ENCODE results near the gene PLEKHG4B.
"Not testable (repeated sequence)": the region's sequence is repeated elsewhere in the genome, so short reads cannot be mapped to it uniquely, and the experiment has no call there.

PLEKHG4B gene

GRCh38 chr5:54876-55569 lies 36.9 kb upstream of the PLEKHG4B start:
- in situ Hi-C loops (cut with HindIII; ENCODE audit: low pct_unique_long_range_greater_than_20kb, low sequenced_read_pairs), result no loop called here
- DNase-seq (ENCODE audit: low read depth in 1 of 2, low spot score in 1 of 2), result no peak
- no peak for TF ChIP-seq JUND (IDR thresholded peaks at IDR 0.05; ENCODE audit: low read depth)

DNA sequence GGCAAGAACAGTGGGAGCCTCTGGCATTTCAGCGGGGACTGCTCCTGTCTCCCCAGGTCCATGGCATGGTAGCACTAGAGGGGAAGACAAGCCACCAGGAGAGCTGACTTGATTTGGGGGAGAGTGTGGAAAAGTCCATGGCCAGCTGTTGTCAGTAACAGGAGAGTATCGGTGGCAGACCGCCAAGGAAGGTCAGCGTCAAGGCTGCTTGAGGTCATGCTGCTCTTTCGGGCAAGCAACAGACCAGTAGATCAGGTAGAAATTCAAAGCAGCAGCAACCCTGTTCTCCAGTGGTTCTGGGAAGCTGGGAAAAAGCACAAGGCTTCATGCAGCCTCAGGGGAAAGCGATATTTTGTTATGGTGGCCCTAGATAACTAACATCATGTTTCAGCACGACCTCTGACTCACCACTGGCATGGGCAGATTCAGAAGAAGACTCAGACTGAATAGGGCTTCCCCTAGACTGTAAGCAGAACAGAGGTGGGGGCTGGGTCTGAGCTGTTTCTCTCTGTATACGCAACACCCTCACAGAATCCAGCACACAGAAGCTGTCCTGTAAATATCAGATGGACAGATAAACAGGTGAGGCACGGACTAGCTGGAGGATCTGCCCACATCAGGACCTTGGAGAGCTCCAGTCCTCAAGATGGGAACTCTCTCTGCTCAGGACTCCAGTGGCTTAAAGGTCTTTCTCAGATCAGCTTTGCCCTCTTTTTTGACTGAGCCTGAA lies 35.2 kb upstream of the PLEKHG4B start:
- TF ChIP-seq JUND (IDR thresholded peaks at IDR 0.05; ENCODE audit: low read depth), result no peak
- peak; percentile 75 to 95 for DNase-seq (ENCODE audit: low read depth in 1 of 2, low spot score in 1 of 2)
- in situ Hi-C loops (cut with HindIII; ENCODE audit: low pct_unique_long_range_greater_than_20kb, low sequenced_read_pairs), result no loop called here

DNA sequence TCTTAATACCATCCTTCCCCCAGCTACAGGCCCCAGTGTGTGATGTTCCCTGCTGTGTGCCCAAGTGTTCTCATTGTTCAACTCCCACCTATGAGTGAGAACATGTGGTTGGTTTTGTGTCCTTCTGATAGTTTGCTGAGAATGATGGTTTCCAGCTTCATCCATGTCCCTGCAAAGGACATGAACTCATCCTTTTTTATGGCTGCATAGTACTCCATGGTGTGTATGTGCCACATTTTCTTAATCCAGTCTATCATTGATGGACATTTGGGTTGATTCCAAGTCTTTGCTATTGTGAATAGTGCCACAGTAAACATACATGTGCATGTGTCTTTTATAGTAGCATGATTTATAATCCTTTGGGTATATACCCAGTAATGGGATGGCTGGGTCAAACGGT lies 31.7 kb upstream of the PLEKHG4B start:
- DNase-seq (ENCODE audit: low read depth in 1 of 2, low spot score in 1 of 2); in situ Hi-C loops (cut with HindIII; ENCODE audit: low pct_unique_long_range_greater_than_20kb, low sequenced_read_pairs): not testable (repeated sequence)

- TF ChIP-seq JUND (IDR thresholded peaks at IDR 0.05; ENCODE audit: low read depth), result no peak
- in situ Hi-C loops (cut with HindIII; ENCODE audit: low pct_unique_long_range_greater_than_20kb, low sequenced_read_pairs), result no loop called here
- DNase-seq (ENCODE audit: low read depth in 1 of 2, low spot score in 1 of 2), result no peak
These were observed 21.5 kb upstream of the PLEKHG4B start for GRCh38 chr5:70440-70839.

DNA sequence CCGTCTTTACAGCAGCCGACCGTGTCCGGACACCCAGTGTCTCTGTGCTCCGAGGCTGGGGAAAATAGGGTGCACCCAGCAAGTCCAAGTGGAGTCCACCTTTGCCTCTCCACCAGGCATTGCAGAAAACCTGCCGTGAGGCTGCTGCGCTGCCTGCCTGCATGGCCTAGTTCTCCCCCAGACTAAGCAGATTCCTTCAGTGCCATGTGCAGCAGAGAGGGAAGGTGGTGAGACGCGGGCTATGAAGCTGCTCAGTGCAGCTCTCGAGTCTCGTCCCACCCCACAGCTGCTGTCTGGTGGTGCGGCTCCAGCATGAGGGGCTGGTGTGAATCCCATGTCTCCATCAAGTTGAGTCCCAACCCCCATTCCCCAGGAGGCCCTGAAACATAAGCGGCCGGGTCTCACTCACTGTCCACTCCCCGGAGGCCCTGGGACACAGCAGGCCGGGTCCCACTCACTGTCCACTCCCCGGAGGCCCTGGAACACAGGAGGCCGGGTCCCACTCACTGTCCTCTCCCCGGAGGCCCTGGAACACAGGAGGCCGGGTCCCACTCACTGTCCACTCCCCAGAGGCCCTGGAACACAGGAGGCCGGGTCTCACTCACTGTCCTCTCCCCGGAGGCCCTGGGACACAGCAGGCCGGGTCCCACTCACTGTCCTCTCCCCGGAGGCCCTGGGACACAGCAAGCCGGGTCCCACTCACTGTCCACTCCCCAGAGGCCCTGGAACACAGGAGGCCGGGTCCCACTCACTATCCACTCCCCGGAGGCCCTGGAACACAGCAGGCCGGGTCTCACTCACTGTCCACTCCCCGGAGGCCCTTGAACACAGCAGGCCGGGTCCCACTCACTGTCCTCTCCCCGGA lies 19.4 kb upstream of the PLEKHG4B start:
- in situ Hi-C loops (cut with HindIII; ENCODE audit: low pct_unique_long_range_greater_than_20kb, low sequenced_read_pairs); DNase-seq (ENCODE audit: low read depth in 1 of 2, low spot score in 1 of 2): not testable (repeated sequence)

DNA sequence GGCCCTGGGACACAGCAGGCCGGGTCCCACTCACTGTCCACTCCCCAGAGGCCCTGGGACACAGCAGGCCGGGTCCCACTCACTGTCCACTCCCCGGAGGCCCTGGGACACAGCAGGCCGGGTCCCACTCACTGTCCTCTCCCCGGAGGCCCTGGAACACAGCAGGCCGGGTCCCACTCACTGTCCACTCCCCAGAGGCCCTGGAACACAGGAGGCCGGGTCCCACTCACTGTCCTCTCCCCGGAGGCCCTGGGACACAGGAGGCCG lies 18.9 kb upstream of the PLEKHG4B start:
- in situ Hi-C loops (cut with HindIII; ENCODE audit: low pct_unique_long_range_greater_than_20kb, low sequenced_read_pairs); DNase-seq (ENCODE audit: low read depth in 1 of 2, low spot score in 1 of 2): not testable (repeated sequence)

DNA sequence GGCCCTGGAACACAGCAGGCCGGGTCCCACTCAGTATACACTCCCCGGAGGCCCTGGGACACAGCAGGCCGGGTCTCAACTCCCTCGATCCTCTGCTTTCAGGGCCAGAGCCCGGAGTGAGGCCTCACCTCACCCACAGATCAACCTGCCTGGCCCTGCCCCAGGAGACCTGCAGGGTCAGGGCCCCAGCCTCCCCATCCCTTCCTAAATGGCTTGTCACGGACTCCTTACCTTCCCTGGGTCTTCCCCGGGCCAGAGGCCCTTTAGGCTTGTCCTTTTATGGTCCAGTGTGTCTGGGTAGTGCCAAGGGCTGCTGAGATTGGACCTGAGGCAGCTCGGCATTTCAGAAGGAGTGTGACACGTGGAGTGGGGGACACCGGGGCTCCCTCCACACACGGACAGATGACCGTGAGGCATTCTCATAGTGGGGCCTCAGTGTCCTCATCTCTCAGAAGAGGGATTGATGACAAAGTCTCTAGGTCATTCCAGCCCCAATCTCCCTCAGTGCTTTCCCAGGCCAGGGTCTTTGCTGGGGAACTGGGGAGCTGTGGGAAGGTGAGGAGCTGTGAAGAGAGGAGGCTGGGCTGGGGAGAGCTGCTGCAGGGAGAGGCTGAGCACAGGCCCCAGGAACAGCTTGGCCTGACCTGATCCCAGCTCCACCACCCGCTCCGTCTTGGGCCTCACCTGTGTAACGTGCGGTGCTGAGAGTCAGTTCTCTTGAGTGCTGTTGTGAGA lies 18.0 kb upstream of the PLEKHG4B start:
- DNase-seq (ENCODE audit: low read depth in 1 of 2, low spot score in 1 of 2), result no peak
- TF ChIP-seq JUND (IDR thresholded peaks at IDR 0.05; ENCODE audit: low read depth), result no peak
- in situ Hi-C loops (cut with HindIII; ENCODE audit: low pct_unique_long_range_greater_than_20kb, low sequenced_read_pairs), result no loop called here

DNA sequence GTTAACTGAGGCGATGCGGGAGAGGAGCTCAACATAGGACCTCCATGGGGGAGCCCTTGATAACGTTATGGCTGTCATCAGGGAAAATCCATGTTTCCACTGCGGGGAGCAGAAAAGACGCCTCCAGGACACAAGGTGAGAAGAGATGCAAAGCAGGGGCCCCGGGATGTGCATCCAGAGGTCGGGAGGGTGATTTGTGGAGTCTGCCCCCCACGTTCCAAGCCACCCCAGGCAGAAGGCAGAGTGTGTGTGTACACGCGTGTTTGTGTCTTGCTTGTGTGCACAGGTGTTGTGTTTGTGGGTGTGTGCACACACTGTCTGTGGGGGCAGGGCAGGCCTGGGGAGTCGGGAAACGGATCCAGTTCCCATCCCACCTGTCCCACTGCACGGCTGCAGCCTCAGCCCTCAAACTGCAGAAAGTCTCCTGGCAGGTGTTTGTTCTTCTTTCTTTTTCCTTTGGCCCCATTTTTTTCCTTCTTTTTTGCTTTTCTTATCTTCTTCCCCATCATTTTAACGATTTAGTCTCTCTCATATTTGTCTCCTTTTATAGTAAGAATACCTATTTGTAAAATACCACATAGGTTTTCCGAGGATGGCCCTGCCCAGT lies 17.4 kb upstream of the PLEKHG4B start:
- DNase-seq (ENCODE audit: low read depth in 1 of 2, low spot score in 1 of 2), result no peak
- no peak for TF ChIP-seq JUND (IDR thresholded peaks at IDR 0.05; ENCODE audit: low read depth)
- in situ Hi-C loops (cut with HindIII; ENCODE audit: low pct_unique_long_range_greater_than_20kb, low sequenced_read_pairs), result no loop called here

DNA sequence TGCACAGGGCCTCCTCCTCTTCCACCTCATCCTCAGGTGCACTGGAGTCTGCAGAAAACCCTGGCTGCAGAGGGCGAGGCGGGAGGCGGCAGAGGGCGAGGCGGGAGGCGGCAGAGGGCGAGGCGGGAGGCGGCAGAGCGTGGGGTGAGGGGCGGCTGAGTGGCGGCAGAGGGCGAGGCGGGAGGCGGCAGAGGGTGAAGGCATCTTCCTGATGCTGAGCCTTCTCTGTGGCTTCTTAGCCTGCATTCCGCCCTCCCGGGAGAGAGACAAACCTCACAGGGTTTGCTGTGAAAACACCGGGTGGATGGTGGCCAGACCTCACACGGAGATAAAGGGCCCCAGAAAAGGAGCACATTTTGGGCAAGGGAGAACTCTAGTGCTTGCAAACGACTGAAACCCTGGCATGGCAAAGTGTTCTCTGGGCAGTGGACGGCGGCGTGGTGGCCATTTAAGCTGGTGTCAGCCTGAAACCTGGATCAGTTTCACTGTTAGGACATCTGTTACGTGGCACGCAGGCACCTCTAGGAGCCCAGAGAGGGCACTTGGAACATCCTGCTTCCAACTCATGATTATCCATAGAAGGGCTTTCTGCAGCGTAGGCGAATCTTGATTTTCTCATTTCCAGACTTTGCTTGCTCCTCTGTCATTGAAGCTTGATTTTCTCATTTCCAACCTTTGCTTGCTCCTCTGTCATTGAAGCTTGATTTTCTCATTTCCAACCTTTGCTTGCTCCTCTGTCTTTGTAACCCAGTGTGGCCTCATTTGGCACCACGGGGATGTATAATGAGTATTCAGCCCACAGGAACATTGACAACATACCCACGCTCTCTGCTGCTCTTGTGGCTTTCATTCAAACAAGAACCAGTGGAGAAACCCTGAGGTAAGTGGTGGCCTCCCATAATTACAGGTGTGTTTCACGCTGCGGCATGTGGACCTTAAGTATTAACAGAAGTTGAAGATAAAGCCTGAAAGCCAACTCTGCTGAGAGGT lies 16.3 kb upstream of the PLEKHG4B start:
- no peak for DNase-seq (ENCODE audit: low read depth in 1 of 2, low spot score in 1 of 2)
- in situ Hi-C loops (cut with HindIII; ENCODE audit: low pct_unique_long_range_greater_than_20kb, low sequenced_read_pairs), result no loop called here
- TF ChIP-seq JUND (IDR thresholded peaks at IDR 0.05; ENCODE audit: low read depth), result no peak

- in situ Hi-C loops (cut with HindIII; ENCODE audit: low pct_unique_long_range_greater_than_20kb, low sequenced_read_pairs), result no loop called here
- TF ChIP-seq JUND (IDR thresholded peaks at IDR 0.05; ENCODE audit: low read depth), result no peak
These were observed 15.4 kb upstream of the PLEKHG4B start for GRCh38 chr5:76358-77169.

DNA sequence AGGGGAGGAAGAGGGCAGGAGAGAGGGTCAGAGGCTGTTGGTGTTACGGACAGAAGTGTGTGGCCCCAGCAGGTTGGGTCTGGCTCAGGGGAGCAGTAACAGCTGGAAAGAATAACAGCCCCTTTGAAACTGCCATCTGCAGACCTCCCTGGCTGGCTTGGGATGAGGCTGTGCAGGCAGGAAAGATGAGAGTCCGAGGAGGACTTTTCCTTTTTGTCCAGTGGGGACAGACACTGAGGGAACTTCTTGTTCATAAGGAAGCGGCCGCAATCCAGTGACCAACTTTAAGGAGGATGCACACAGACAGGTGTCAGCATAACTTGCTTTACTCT lies 14.8 kb upstream of the PLEKHG4B start:
- no peak for DNase-seq (ENCODE audit: low read depth in 1 of 2, low spot score in 1 of 2)
- in situ Hi-C loops (cut with HindIII; ENCODE audit: low pct_unique_long_range_greater_than_20kb, low sequenced_read_pairs), result no loop called here
- no peak for TF ChIP-seq JUND (IDR thresholded peaks at IDR 0.05; ENCODE audit: low read depth)

More at GRCh38 chr5:76358-77169, 15.4 kb upstream of the PLEKHG4B start:
- DNase-seq (ENCODE audit: low read depth in 1 of 2, low spot score in 1 of 2), result no peak

Measured in T47D (cell line).